ENCODE data around the gene STK11IP. TPM values are rescaled to one million over a fixed set of nuclear protein-coding genes. Genes with fewer than 3 reads are reported as not detected.

Gene STK11IP
- total and polyA plus RNA-seq, 10 of the 15 experiments (the other 5 are each of a cell fraction or from before 2014, with no cell fraction given), result 0.42 to 24.0 (median 11.4) TPM

DNA sequence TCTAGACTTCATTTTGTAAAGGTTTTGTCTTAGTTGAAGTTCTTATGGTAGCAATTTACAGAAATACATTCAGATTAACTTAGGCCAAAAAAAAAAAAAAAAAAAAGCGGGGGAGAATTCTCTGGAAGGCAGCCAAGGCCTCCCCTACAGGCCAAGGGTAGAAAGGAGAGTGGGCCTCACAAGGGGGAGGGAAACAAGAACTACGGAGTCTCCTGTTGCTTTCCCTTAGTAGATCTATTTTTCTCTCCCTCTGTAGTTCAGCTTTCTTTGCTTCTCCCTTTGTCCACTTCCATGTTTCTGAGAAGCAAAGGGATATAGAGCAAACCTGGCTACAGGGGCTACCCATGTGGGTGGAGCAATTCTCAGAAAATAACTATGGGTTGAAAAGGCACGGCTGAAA, 2.4 kb upstream of the STK11IP start:
- Histone ChIP-seq H3K9ac (ENCODE audit: control insufficient read depth, insufficient read depth, low read length) (no peak overlapping the region), H3K27ac (ENCODE audit: control insufficient read depth, insufficient read depth) (no peak overlapping the region), H3K36me3 (ENCODE audit: control insufficient read depth in 2 of 2, insufficient read depth in 2 of 2, low read length in 1 of 2) (no peaks in the 10 kb centered on the region), H3K27me3 (replicated peaks in 1 of 2; ENCODE audit: control insufficient read depth in 2 of 2, insufficient read depth in 2 of 2, low read length in 1 of 2) (no peaks in the 10 kb centered on the region; a peak in 1 of 4 replicates), H4K20me1 (ENCODE audit: control insufficient read depth, insufficient read depth) (no peaks in the 10 kb centered on the region), H3K4me1 (ENCODE audit: control insufficient read depth, insufficient read depth, low read length) (0 out of 2 replicates have a peak, but pooled peaks cover 8% of the 10 kb centered on the region), H2AFZ (ENCODE audit: control insufficient read depth, low read depth, low read length) (no peak overlapping the region), H3K4me3 (no peak overlapping the region), H3K79me2 (ENCODE audit: control insufficient read depth, insufficient read depth, low read length) (no peaks in the 10 kb centered on the region), H3K4me2 (ENCODE audit: control insufficient read depth, insufficient read depth) (no peak overlapping the region), H3K9me3 (replicated peaks; ENCODE audit: control insufficient read depth, insufficient read depth, low read length) (no peaks in the 10 kb centered on the region)
- CTCF ChIA-PET, result interaction anchor here (0.8 to 1.2 kb wide), 2 partner anchors 35 to 54 kb away, joined by 3 to 5 read pairs; no protein-coding TSS in a partner anchor
- POLR2A ChIA-PET, result interaction anchor here (0.7 kb wide), 3 partner anchors 12 to 63 kb away, joined by 4 to 6 read pairs (median 5); no protein-coding TSS in a partner anchor
- TF ChIP-seq TBL1XR1 (IDR thresholded peaks at IDR 0.05; ENCODE audit: low read depth, low read length), result no peak
- 50% methylated on average over 2 of the region's 3 CpGs for WGBS (ENCODE audit: insufficient coverage, insufficient replicate concordance, low lambda C conversion rate, missing lambda C conversion rate)
- FAIRE-seq (no peak), ATAC-seq (no peak), DNase-seq (ENCODE audit: low read depth, low spot score) (no peak)
- BruUV-seq (replicated peaks), result no TSS peak
- SMC1A ChIA-PET (ENCODE audit: uncharacterized antibody, unreplicated experiment), result no interaction called here
- intact Hi-C loops (cut with micrococcal nuclease; ENCODE audit: unreplicated experiment) (loop anchor here (5.0 kb wide), 1 partner anchor 318 kb away; the partner anchor contains the start of gene DNAJB2), in situ Hi-C loops (cut with MboI) (no loop called here)
- RAD21 ChIA-PET (ENCODE audit: unreplicated experiment), result no interaction called here

DNA sequence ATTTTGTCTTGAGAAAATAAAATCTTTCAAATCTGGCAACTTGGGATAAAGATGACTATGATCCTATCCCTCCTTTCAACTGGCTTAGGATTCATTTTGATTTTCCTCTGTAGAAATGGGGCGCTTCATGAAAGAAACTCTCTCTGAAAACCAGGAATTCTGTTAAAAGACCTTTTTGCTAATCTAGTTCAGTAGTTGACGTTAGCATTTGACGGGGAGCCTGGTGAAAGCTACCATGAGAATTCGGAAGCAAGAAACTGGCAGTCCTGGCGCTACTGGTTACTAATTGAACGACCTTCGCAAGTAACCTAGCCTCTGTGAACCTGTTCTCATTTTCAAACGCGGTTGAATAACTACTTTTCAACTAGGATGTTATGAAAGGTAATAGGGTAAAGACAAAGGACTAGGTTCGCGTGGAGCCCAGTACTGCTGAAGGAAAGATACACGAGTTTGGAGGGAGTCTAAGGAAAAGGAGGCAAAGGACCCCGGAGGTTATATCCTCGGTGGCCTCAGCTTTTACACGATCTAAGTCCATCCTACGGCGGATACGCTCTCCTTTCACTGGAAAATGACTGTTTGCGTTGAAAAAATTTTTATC, 604 bp upstream of the STK11IP start:
- POLR2A ChIA-PET, result interaction anchor here (0.6 to 2.4 kb wide), 5 partner anchors 46 to 1375 kb away, joined by 3 to 10 read pairs (median 4); partner anchors contain the start of genes CHPF, DNPEP and TMEM198
- ATAC-seq (peak; percentile 6; the same call in 2 of the 3 replicates), DNase-seq (ENCODE audit: low read depth, low spot score) (no peak), FAIRE-seq (no peak)
- Histone ChIP-seq H3K79me2 (ENCODE audit: control insufficient read depth, insufficient read depth, low read length) (no peaks in the 10 kb centered on the region), H3K4me3 (peak overlapping the region; percentile 74), H2AFZ (ENCODE audit: control insufficient read depth, low read depth, low read length) (peak overlapping the region; percentile 99), H3K9me3 (replicated peaks; ENCODE audit: control insufficient read depth, insufficient read depth, low read length) (no peaks in the 10 kb centered on the region), H3K27me3 (replicated peaks in 1 of 2; ENCODE audit: control insufficient read depth in 2 of 2, insufficient read depth in 2 of 2, low read length in 1 of 2) (no peaks in the 10 kb centered on the region), H3K9ac (ENCODE audit: control insufficient read depth, insufficient read depth, low read length) (peak overlapping the region; percentile 75), H3K36me3 (ENCODE audit: control insufficient read depth in 2 of 2, insufficient read depth in 2 of 2, low read length in 1 of 2) (no peaks in the 10 kb centered on the region; a peak in 2 of 4 replicates), H4K20me1 (ENCODE audit: control insufficient read depth, insufficient read depth) (no peaks in the 10 kb centered on the region), H3K27ac (ENCODE audit: control insufficient read depth, insufficient read depth) (peak overlapping the region; percentile 81), H3K4me2 (ENCODE audit: control insufficient read depth, insufficient read depth) (peak overlapping the region; percentile 100), H3K4me1 (ENCODE audit: control insufficient read depth, insufficient read depth, low read length) (0 out of 2 replicates have a peak, but pooled peaks cover 8% of the 10 kb centered on the region)
- RAD21 ChIA-PET (ENCODE audit: unreplicated experiment), result interaction anchor here (1.0 to 1.7 kb wide), 6 partner anchors 15 to 208 kb away, joined by 3 to 10 read pairs (median 4); partner anchors contain the start of gene GMPPA
- TSS peak; percentile 93 for BruUV-seq (replicated peaks)
- intact Hi-C loops (cut with micrococcal nuclease; ENCODE audit: unreplicated experiment), result loop anchor here (5.0 kb wide), 1 partner anchor 320 kb away; the partner anchor contains the start of gene DNAJB2
- in situ Hi-C loops (cut with MboI), result no loop called here
- SMC1A ChIA-PET (ENCODE audit: uncharacterized antibody, unreplicated experiment), result interaction anchor here (0.9 to 1.2 kb wide), 6 partner anchors 8 to 98 kb away, joined by 3 to 5 read pairs (median 3); partner anchors contain the start of gene GMPPA
- WGBS (ENCODE audit: insufficient coverage, insufficient replicate concordance, low lambda C conversion rate, missing lambda C conversion rate), result 24% methylated on average over 19 of the region's 19 CpGs
- CTCF ChIA-PET, result interaction anchor here (0.5 to 2.9 kb wide), 8 partner anchors 45 to 209 kb away, joined by 3 to 15 read pairs (median 4); partner anchors contain the start of genes CHPF and GMPPA
- no peak for TF ChIP-seq SMC3 (IDR thresholded peaks at IDR 0.05; ENCODE audit: borderline replicate concordance, low read length)
- TF ChIP-seq, protein P1, sequence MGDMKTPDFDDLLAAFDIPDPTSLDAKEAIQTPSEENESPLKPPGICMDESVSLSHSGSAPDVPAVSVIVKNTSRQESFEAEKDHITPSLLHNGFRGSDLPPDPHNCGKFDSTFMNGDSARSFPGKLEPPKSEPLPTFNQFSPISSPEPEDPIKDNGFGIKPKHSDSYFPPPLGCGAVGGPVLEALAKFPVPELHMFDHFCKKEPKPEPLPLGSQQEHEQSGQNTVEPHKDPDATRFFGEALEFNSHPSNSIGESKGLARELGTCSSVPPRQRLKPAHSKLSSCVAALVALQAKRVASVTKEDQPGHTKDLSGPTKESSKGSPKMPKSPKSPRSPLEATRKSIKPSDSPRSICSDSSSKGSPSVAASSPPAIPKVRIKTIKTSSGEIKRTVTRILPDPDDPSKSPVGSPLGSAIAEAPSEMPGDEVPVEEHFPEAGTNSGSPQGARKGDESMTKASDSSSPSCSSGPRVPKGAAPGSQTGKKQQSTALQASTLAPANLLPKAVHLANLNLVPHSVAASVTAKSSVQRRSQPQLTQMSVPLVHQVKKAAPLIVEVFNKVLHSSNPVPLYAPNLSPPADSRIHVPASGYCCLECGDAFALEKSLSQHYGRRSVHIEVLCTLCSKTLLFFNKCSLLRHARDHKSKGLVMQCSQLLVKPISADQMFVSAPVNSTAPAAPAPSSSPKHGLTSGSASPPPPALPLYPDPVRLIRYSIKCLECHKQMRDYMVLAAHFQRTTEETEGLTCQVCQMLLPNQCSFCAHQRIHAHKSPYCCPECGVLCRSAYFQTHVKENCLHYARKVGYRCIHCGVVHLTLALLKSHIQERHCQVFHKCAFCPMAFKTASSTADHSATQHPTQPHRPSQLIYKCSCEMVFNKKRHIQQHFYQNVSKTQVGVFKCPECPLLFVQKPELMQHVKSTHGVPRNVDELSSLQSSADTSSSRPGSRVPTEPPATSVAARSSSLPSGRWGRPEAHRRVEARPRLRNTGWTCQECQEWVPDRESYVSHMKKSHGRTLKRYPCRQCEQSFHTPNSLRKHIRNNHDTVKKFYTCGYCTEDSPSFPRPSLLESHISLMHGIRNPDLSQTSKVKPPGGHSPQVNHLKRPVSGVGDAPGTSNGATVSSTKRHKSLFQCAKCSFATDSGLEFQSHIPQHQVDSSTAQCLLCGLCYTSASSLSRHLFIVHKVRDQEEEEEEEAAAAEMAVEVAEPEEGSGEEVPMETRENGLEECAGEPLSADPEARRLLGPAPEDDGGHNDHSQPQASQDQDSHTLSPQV (IDR thresholded peaks at IDR 0.05), result no peak
- TF ChIP-seq, protein P2, sequence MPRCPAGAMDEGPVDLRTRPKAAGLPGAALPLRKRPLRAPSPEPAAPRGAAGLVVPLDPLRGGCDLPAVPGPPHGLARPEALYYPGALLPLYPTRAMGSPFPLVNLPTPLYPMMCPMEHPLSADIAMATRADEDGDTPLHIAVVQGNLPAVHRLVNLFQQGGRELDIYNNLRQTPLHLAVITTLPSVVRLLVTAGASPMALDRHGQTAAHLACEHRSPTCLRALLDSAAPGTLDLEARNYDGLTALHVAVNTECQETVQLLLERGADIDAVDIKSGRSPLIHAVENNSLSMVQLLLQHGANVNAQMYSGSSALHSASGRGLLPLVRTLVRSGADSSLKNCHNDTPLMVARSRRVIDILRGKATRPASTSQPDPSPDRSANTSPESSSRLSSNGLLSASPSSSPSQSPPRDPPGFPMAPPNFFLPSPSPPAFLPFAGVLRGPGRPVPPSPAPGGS (IDR thresholded peaks at IDR 0.05; ENCODE audit: borderline replicate concordance, insufficient read depth, low read depth, low read length, poor library complexity, severe bottlenecking), result no peak
- TF ChIP-seq, protein P3, sequence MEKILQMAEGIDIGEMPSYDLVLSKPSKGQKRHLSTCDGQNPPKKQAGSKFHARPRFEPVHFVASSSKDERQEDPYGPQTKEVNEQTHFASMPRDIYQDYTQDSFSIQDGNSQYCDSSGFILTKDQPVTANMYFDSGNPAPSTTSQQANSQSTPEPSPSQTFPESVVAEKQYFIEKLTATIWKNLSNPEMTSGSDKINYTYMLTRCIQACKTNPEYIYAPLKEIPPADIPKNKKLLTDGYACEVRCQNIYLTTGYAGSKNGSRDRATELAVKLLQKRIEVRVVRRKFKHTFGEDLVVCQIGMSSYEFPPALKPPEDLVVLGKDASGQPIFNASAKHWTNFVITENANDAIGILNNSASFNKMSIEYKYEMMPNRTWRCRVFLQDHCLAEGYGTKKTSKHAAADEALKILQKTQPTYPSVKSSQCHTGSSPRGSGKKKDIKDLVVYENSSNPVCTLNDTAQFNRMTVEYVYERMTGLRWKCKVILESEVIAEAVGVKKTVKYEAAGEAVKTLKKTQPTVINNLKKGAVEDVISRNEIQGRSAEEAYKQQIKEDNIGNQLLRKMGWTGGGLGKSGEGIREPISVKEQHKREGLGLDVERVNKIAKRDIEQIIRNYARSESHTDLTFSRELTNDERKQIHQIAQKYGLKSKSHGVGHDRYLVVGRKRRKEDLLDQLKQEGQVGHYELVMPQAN (conservative IDR thresholded peaks at IDR 0.05), result no peak
